Smooth muscle cell (in vitro differentiated cells): ENCODE data around the gene BPIFB4. TPM values are rescaled to one million over a fixed set of nuclear protein-coding genes. Genes with fewer than 3 reads are reported as not detected.

Source experiments
- DNase-seq: peaks from one replicate; lab custom pipeline; 2025; ENCODE audit not compliant: unreplicated experiment; lab: John Stamatoyannopoulos, UW
- H2AFZ ChIP-seq: fragments of 200-600 bp; sonication (generic); 2 replicates; pipeline ENCODE4 v1.6.0; 2016; ENCODE audit warnings: antibody characterized with exemption, low read depth, mild to moderate bottlenecking
- H3F3A ChIP-seq: fragments of 200-600 bp; sonication (generic); 2 replicates; pipeline ENCODE4 v1.6.0; 2017; ENCODE audit warnings: antibody characterized with exemption, low read depth
- H3K27ac ChIP-seq: fragments of 200-600 bp; sonication (generic); 2 replicates; pipeline ENCODE4 v1.5.1; 2016; ENCODE audit warnings: low read depth, mild to moderate bottlenecking
- H3K27me3 ChIP-seq: fragments of 200-600 bp; sonication (generic); 2 replicates; pipeline ENCODE4 v1.6.1; 2016; ENCODE audit warnings: low read depth, mild to moderate bottlenecking
- H3K36me3 ChIP-seq: fragments of 200-600 bp; sonication (generic); 2 replicates; pipeline ENCODE4 v1.5.1; 2016; ENCODE audit warnings: low read depth
- H3K4me1 ChIP-seq: fragments of 200-600 bp; sonication (generic); 2 replicates; pipeline ENCODE4 v1.5.1; 2016; ENCODE audit warnings: low read depth
- H3K4me2 ChIP-seq: fragments of 200-600 bp; sonication (generic); 2 replicates; pipeline ENCODE4 v1.6.0; 2016; ENCODE audit warnings: mild to moderate bottlenecking
- H3K4me3 ChIP-seq: fragments of 200-600 bp; sonication (generic); 2 replicates; pipeline ENCODE4 v1.5.1; 2016; ENCODE audit warnings: mild to moderate bottlenecking
- H3K79me2 ChIP-seq: fragments of 200-600 bp; sonication (generic); 2 replicates; pipeline ENCODE4 v1.6.0; 2016; ENCODE audit warnings: low read depth, mild to moderate bottlenecking
- H3K9ac ChIP-seq: fragments of 200-600 bp; sonication (generic); 2 replicates; pipeline ENCODE4 v1.6.0; 2016; ENCODE audit warnings: low read depth
- H3K9me3 ChIP-seq: fragments of 200-600 bp; sonication (generic); replicated peaks from 2 replicates; pipeline ENCODE4 v1.5.1; 2016; ENCODE audit warnings: low read depth
- H4K20me1 ChIP-seq: fragments of 200-600 bp; sonication (generic); 2 replicates; pipeline ENCODE4 v1.6.0; 2016; ENCODE audit warnings: low read depth
- CTCF ChIP-seq: fragments of 200-600 bp; sonication (generic); IDR thresholded peaks from 2 replicates; pipeline ENCODE4 v1.5.1; 2017; ENCODE audit warnings: borderline replicate concordance, mild to moderate bottlenecking, antibody characterized with exemption; ENCODE audit not compliant: insufficient read depth, poor library complexity, severe bottlenecking
- WGBS: methylation state at CpG from one replicate; pipeline ENCODE4 v1.1.7; 2016; ENCODE audit warnings: low lambda C conversion rate; 5-methylcytosine and 5-hydroxymethylcytosine counted together
- polyA plus RNA-seq: library from polyadenylated mRNA; unstranded; fragments of >200 nt; fragmentation: Nextera tagmentation; extraction: Ambion mirVana; gene quantifications from 2 replicates; pipeline ENCODE4 v1.2.1, GENCODE V29; 2016
- total RNA-seq: library from RNA; depleted of rRNA; stranded (reverse); fragments of >200 nt; gene quantifications from 2 replicates; pipeline ENCODE4 v1.2.3, GENCODE V29; 2014

Gene BPIFB4
- total and polyA plus RNA-seq, 2 experiments from 2014 or later, result not detected

- DNase-seq, result no peak
- no peaks in the 10 kb centered on the region for H3K79me2 ChIP-seq
- 77% methylated on average over 6 of the region's 6 CpGs for WGBS
- no peak overlapping the region for H3K4me3 ChIP-seq
- H3K27ac ChIP-seq, result no peak overlapping the region
- H3K9ac ChIP-seq, result no peak overlapping the region
- H3F3A ChIP-seq, result no peaks in the 10 kb centered on the region
- no peaks in the 10 kb centered on the region for H3K4me1 ChIP-seq
- H3K36me3 ChIP-seq, result no peaks in the 10 kb centered on the region
- no peaks in the 10 kb centered on the region for H3K9me3 ChIP-seq
- H2AFZ ChIP-seq, result no peak overlapping the region
- H3K4me2 ChIP-seq, result no peak overlapping the region
- TF ChIP-seq CTCF, result no peak
- H3K27me3 ChIP-seq, result peaks cover 38% of the 10 kb centered on the region
- no peaks in the 10 kb centered on the region for H4K20me1 ChIP-seq
These were observed 46.9 kb upstream of the BPIFB4 start for GRCh38 chr20:33032555-33032954.

- 73% methylated on average over 5 of the region's 5 CpGs for WGBS
- Histone ChIP-seq H3K27ac (no peak overlapping the region), H4K20me1 (no peaks in the 10 kb centered on the region), H3K4me1 (no peaks in the 10 kb centered on the region), H3K4me2 (no peak overlapping the region), H3K9ac (no peak overlapping the region), H3K36me3 (no peaks in the 10 kb centered on the region), H3K27me3 (peaks cover 31% of the 10 kb centered on the region), H3K9me3 (no peaks in the 10 kb centered on the region), H2AFZ (no peak overlapping the region), H3K4me3 (no peak overlapping the region), H3F3A (no peaks in the 10 kb centered on the region), H3K79me2 (no peaks in the 10 kb centered on the region)
- no peak for TF ChIP-seq CTCF
- DNase-seq, result no peak
These were observed 46.1 kb upstream of the BPIFB4 start for GRCh38 chr20:33033381-33033780.

GRCh38 chr20:33034115-33034514 lies 45.3 kb upstream of the BPIFB4 start:
- no peak for DNase-seq
- H3K9me3 ChIP-seq, result no peaks in the 10 kb centered on the region
- H3K9ac ChIP-seq, result no peak overlapping the region
- no peaks in the 10 kb centered on the region for H3K79me2 ChIP-seq
- no peak overlapping the region for H3K4me3 ChIP-seq
- no peaks in the 10 kb centered on the region for H3K36me3 ChIP-seq
- no peak for TF ChIP-seq CTCF
- peaks cover 24% of the 10 kb centered on the region for H3K27me3 ChIP-seq
- no peak overlapping the region for H3K27ac ChIP-seq
- no peaks in the 10 kb centered on the region for H3F3A ChIP-seq
- H4K20me1 ChIP-seq, result no peaks in the 10 kb centered on the region
- no peak overlapping the region for H2AFZ ChIP-seq
- WGBS, result 75% methylated on average over 5 of the region's 5 CpGs
- no peak overlapping the region for H3K4me2 ChIP-seq
- no peaks in the 10 kb centered on the region for H3K4me1 ChIP-seq

- 86% methylated on average over 6 of the region's 6 CpGs for WGBS
These were observed 44.4 kb upstream of the BPIFB4 start for GRCh38 chr20:33034901-33035492.

More at GRCh38 chr20:33034901-33035492, 44.4 kb upstream of the BPIFB4 start:
- Histone ChIP-seq H3K4me3 (no peak overlapping the region), H3K9me3 (no peaks in the 10 kb centered on the region), H2AFZ (no peak overlapping the region), H3K4me1 (no peaks in the 10 kb centered on the region), H3K27ac (no peak overlapping the region), H3K4me2 (no peak overlapping the region), H3K79me2 (no peaks in the 10 kb centered on the region), H4K20me1 (no peaks in the 10 kb centered on the region), H3F3A (no peaks in the 10 kb centered on the region), H3K9ac (no peak overlapping the region), H3K36me3 (no peaks in the 10 kb centered on the region), H3K27me3 (peaks cover 16% of the 10 kb centered on the region)
- no peak for DNase-seq
- TF ChIP-seq CTCF, result no peak
